Stimulated activated CD8-positive, alpha-beta memory T cell treated with anti-CD3 and anti-CD28 coated beads, Interleukin-4, amount 100 ng/mL, for 4 hours (primary cell): ENCODE data around the gene RAD51AP1.
"Not testable (repeated sequence)": the region's sequence is repeated elsewhere in the genome, so short reads cannot be mapped to it uniquely, and the experiment has no call there.

Experiments
- DNase-seq, 2 donors: peaks; one replicate each; pipeline ENCODE4 v3.0.0-alpha.2; 2020; ENCODE audit warnings: low read depth in 2 of 2, low spot score in 1 of 2

Gene RAD51AP1

GRCh38 chr12:4538207-4539160 is at the start of gene RAD51AP1:
TSS of gene RAD51AP1 (plus strand) at chr12:4538890. CDS start at chr12:4538940, 50 bp downstream.
- peak; percentile 91 to 92 for DNase-seq

- no peak for DNase-seq
Observed at GRCh38 chr12:4489556-4489955, 49.1 kb upstream of the RAD51AP1 start.

GRCh38 chr12:4490973-4491372 is 47.7 kb upstream of the RAD51AP1 start:
- DNase-seq, result no peak

- no peak for DNase-seq
Observed at GRCh38 chr12:4496145-4496838, 42.4 kb upstream of the RAD51AP1 start.

GRCh38 chr12:4499186-4499585 is 39.5 kb upstream of the RAD51AP1 start:
- DNase-seq, result no peak

GRCh38 chr12:4505376-4505986 is 33.2 kb upstream of the RAD51AP1 start:
- DNase-seq, result no peak

- no peak for DNase-seq
Observed at GRCh38 chr12:4506430-4506829, 32.3 kb upstream of the RAD51AP1 start.

GRCh38 chr12:4506870-4507269 is 31.8 kb upstream of the RAD51AP1 start:
- DNase-seq, result no peak

- DNase-seq, result not testable (repeated sequence)
Observed at GRCh38 chr12:4508503-4508902, 30.2 kb upstream of the RAD51AP1 start.

GRCh38 chr12:4509269-4509668 is 29.4 kb upstream of the RAD51AP1 start:
- DNase-seq, result not testable (repeated sequence)

- no peak for DNase-seq
Observed at GRCh38 chr12:4518106-4518728, 20.5 kb upstream of the RAD51AP1 start.

- not testable (repeated sequence) for DNase-seq
Observed at GRCh38 chr12:4523443-4523842, 15.2 kb upstream of the RAD51AP1 start.

GRCh38 chr12:4526923-4527546 is 11.7 kb upstream of the RAD51AP1 start:
- DNase-seq, result no peak

- no peak for DNase-seq
Observed at GRCh38 chr12:4530160-4530559, 8.5 kb upstream of the RAD51AP1 start.

GRCh38 chr12:4530982-4531586 is 7.6 kb upstream of the RAD51AP1 start:
- DNase-seq, result no peak

- no peak for DNase-seq
Observed at GRCh38 chr12:4535092-4535491, 3.6 kb upstream of the RAD51AP1 start.

- DNase-seq, result no peak
Observed at GRCh38 chr12:4535871-4536270, 2.8 kb upstream of the RAD51AP1 start.

GRCh38 chr12:4539167-4539870 is 629 bp downstream of the RAD51AP1 start:
- no peak for DNase-seq

- DNase-seq, result no peak
Observed at GRCh38 chr12:4540170-4540569, 1.5 kb downstream of the RAD51AP1 start.

- no peak for DNase-seq
Observed at GRCh38 chr12:4540638-4541037, 1.9 kb downstream of the RAD51AP1 start.
